ENCODE measurements around the gene ZNF263. TPM values are rescaled to one million over a fixed set of nuclear protein-coding genes. Genes with fewer than 3 reads are reported as not detected.
A peak's percentile ranks its signal among the peaks of the same experiment; 100 is the strongest.

ZNF263 gene
- total and polyA plus RNA-seq, 2 experiments from 2014 or later, result 18.8 to 45.7 TPM

DNA sequence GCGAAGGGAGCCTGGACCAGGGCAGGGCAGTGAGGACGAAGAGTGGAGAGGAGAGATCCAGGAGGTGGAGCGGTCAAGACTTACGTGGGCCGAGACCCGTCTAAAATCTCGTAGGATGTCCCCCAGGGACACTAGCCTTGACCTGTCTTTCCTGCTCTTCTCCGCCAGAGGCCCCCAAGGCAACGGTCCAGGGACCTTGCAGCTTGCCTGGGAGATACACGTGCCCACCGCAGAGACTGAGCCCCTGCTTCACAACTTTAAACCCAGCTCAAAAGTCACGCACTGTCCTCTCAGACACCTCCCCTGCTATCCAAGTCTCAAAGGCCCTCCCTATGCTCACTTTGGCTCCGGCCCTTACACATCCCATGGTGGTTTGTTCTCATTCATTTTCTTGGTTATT, 12.5 kb downstream of the ZNF263 start:
- DNase-seq (ENCODE audit: low read depth in 1 of 2, low spot score in 1 of 2), result no peak
- Histone ChIP-seq H3K36me3 (peaks cover 5% of the 10 kb centered on the region), H3K4me3 (no peak overlapping the region), H3K9me3 (ENCODE audit: low read depth) (no peaks in the 10 kb centered on the region), H3K27me3 (no peaks in the 10 kb centered on the region), H3K4me1 (ENCODE audit: low read depth) (no peaks in the 10 kb centered on the region), H3K27ac (no peak overlapping the region)
- TF ChIP-seq, protein P1, sequence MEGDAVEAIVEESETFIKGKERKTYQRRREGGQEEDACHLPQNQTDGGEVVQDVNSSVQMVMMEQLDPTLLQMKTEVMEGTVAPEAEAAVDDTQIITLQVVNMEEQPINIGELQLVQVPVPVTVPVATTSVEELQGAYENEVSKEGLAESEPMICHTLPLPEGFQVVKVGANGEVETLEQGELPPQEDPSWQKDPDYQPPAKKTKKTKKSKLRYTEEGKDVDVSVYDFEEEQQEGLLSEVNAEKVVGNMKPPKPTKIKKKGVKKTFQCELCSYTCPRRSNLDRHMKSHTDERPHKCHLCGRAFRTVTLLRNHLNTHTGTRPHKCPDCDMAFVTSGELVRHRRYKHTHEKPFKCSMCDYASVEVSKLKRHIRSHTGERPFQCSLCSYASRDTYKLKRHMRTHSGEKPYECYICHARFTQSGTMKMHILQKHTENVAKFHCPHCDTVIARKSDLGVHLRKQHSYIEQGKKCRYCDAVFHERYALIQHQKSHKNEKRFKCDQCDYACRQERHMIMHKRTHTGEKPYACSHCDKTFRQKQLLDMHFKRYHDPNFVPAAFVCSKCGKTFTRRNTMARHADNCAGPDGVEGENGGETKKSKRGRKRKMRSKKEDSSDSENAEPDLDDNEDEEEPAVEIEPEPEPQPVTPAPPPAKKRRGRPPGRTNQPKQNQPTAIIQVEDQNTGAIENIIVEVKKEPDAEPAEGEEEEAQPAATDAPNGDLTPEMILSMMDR (IDR thresholded peaks at IDR 0.05; ENCODE audit: low read depth, low read length), result no peak

DNA sequence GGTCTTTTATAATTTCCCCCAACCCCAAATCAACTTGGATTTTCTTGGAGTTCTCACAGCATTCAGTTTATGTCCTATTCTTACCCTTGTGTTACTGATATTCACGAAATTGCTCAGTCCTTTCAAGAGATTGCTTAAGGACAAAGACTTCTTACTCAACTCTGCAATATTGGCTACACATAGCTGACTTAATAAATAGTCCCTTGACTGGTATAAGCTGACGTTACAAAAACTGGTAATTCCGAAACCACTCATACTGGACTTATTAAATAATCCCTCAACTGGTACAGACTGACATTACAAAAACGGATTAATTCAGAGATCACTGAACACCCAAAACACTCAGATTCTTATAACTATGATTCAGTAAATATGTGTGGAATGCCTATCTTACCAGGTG, 21.1 kb downstream of the ZNF263 start:
- peaks cover 7% of the 10 kb centered on the region for H3K4me1 ChIP-seq (ENCODE audit: low read depth)
- peak in 1 of 2 donors; percentile 27 for DNase-seq (ENCODE audit: low read depth in 1 of 2, low spot score in 1 of 2)
- peaks cover 8% of the 10 kb centered on the region for H3K36me3 ChIP-seq
- H3K27me3 ChIP-seq, result no peaks in the 10 kb centered on the region
- TF ChIP-seq, protein P1 (IDR thresholded peaks at IDR 0.05; ENCODE audit: low read depth, low read length), result no peak
- H3K27ac ChIP-seq, result peak overlapping the region; percentile 92
- peak overlapping the region; percentile 47 for H3K4me3 ChIP-seq
- H3K9me3 ChIP-seq (ENCODE audit: low read depth), result no peaks in the 10 kb centered on the region

DNA sequence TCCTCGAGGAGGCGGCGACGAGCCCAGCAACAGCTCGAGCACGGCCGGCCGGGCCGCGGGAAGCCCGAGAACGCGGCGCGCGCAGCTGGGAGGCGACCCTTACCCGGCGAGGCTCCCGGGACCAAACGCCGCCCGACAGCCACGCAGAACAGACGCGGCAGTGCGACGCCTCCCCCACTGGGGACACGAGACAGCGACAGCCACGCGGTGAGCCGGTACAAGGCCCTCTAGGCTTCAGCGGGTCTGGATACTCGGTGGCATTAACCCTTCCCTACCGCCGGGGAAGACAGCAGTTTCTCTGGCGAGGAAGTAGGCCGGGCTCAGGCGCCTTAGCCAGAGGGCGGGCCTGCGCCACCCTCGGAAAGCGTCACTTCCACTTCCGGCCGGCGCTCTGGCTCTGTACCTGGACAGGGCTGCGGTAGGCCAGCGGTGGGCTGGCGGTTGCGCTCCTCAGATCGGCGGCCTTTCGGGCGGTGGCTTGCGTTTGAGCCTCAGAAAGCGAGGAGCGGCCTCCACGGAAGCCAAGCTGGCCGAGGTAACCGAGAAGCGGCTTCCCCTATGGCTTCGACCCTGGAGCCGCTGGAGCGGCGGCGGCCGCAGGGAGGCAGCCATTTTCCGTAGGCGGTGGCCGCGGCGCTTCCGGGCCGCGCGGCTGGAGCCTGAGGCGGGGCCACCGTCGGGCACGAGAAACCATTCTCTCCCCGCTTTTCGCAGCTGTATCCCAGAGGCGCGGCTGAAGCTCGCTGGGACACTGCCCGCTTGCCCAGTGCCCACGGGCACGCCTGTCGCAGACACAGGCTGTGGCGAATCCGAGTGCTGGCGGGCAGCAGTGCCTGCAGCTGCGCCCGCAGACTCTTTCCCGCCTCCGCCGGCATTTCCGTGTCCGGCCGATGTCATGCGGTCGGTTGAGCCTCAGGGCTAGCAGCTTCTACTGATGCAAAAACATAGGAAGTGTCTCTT, 22.1 kb downstream of the ZNF263 start, which contains the start of the genes TIGD7 and ZNF75A:
Gene TIGD7, minus strand, starts transcription at position 322 of the 960 bp plus-strand sequence. CDS start 4,816 bp downstream, outside the sequence.
Gene ZNF75A, plus strand, starts transcription at position 389 of the 960 bp plus-strand sequence. CDS start 2,932 bp downstream, outside the sequence.
- H3K4me1 ChIP-seq (ENCODE audit: low read depth), result peaks cover 7% of the 10 kb centered on the region

DNA sequence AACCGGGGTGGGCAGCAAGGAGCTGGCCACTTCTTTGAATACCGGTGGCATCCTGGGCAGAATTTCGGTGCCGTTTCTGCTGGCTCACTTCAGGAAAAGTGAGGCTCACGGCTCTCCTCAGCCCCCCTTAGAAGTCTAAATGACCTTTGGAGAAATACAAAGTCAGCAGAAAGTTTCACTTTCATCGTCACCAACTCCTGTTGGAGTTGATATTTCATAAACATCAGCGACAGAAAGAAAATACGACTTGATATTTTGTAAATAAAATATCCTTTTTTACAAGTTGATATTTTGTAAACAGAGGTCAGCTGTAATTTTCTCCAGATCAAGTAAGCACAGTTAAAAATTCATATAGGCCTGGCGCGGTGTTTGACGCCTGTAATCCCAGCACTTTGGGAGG, 22.8 kb downstream of the ZNF263 start:
- DNase-seq (ENCODE audit: low read depth in 1 of 2, low spot score in 1 of 2), result no peak
- peaks cover 8% of the 10 kb centered on the region for H3K36me3 ChIP-seq

More for the DNA sequence above, 22.1 kb downstream of the ZNF263 start, which contains the start of the genes TIGD7 and ZNF75A:
- Histone ChIP-seq H3K9me3 (ENCODE audit: low read depth) (no peaks in the 10 kb centered on the region), H3K27ac (peak within 1 kb of the TSS; percentile 92), H3K36me3 (peaks cover 8% of the 10 kb centered on the region), H3K4me3 (peak within 1 kb of the TSS; percentile 47), H3K27me3 (no peaks in the 10 kb centered on the region)
- TF ChIP-seq, protein P1 (IDR thresholded peaks at IDR 0.05; ENCODE audit: low read depth, low read length), result peak; percentile 22
- peak; percentile 93 to 94 for DNase-seq (ENCODE audit: low read depth in 1 of 2, low spot score in 1 of 2)

DNA sequence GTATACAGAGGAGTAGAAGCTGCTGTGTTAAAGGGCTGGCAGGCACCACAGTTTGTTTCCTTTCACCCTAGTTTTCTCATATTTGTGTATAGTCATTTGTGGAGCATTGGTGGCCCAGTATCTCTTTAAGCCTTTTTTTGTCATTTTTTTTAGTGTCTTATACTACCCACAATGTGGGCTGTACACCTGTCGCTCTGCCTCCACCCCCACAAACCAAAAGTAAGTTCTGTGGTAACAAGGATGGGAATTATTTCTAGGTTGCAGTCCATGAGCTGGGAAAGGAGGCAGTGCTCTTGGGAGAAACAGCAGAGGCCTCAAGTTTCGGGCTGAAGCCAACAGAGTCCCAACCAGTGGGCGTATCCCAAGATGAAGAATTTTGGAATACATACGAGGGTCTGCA, 28.2 kb downstream of the ZNF263 start:
- no peak overlapping the region for H3K4me3 ChIP-seq
- H3K9me3 ChIP-seq (ENCODE audit: low read depth), result peaks cover 3% of the 10 kb centered on the region
- H3K27me3 ChIP-seq, result no peaks in the 10 kb centered on the region
- TF ChIP-seq, protein P1 (IDR thresholded peaks at IDR 0.05; ENCODE audit: low read depth, low read length), result no peak
- no peak overlapping the region for H3K27ac ChIP-seq
- H3K4me1 ChIP-seq (ENCODE audit: low read depth), result no peaks in the 10 kb centered on the region
- peaks cover 14% of the 10 kb centered on the region for H3K36me3 ChIP-seq
- DNase-seq (ENCODE audit: low read depth in 1 of 2, low spot score in 1 of 2), result no peak

More for the DNA sequence above, 22.8 kb downstream of the ZNF263 start:
- H3K9me3 ChIP-seq (ENCODE audit: low read depth), result no peaks in the 10 kb centered on the region
- H3K4me3 ChIP-seq, result peak overlapping the region; percentile 47
- TF ChIP-seq, protein P1 (IDR thresholded peaks at IDR 0.05; ENCODE audit: low read depth, low read length), result no peak
- peak overlapping the region; percentile 92 for H3K27ac ChIP-seq
- no peaks in the 10 kb centered on the region for H3K27me3 ChIP-seq
- H3K4me1 ChIP-seq (ENCODE audit: low read depth), result peaks cover 7% of the 10 kb centered on the region

Measured in cardiac muscle cell (in vitro differentiated cells and primary cell).